NCI-H2081 (cell line): Measurements from ENCODE around the gene DPP6.

ENCODE experiments used
- DNase-seq, 2 experiments: peaks; one replicate each; lab custom pipeline; 2025; lab: John Stamatoyannopoulos, UW

DPP6 gene

DNA sequence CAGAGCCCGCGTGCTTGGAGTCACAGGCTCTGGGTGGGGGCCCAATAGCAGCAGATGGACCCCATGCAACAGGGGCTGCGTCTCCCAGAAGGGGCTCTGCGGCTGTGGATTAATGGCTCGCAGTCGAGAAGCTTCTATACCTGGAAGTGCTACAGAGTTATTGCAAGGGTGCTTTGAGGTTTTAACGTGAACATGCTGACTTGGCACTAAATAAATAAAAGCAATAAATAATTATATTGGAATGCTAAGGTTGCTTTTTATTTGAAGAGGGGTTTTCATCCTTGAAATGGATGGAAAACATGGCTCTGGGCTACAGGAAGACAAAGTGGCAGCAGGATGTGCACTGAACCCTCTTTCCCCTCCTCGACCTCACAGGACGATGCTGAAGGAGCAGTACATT is 828.3 kb downstream of the DPP6 start:
- DNase-seq, result no peak

DNA sequence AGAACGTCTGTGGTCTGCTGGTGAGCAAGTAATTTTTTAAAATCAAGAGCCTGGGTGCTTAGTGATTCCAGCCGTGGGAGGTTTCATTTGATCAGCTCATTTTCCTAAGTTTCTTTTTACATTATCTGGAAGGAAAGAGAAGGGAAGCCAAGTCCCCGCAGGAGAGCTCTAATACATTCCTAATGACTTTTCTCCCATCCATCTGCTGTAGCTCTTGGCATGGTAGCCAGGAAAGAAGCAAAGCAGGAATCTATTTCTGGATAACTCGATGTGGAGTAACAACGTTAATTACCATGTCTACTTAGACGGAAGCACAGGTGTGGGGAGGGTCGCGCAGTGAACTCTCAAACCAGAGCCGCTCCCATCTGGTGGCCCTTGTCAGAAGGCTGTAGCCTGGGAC is 828.8 kb downstream of the DPP6 start:
- DNase-seq, result no peak

DNA sequence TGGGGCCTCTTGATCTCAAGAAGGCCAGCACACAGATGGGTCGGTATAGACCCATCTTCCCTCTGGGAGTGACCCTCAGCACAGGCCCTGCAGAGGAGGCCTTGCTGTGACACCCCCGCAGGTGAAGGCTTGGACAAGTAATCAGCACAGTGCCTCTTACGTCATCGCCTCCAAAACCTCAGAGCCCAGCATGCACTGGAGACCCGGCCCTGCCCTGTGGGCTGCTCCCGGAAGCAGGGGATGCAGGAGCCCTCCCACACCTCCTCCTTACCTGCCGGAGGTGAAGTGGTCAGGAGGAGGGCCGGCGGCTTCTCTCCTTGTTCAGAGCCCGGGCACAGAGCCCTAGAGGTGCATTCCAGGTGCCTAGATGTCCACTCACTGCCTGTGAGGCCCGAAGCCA is 829.3 kb downstream of the DPP6 start:
- DNase-seq, result no peak

- DNase-seq, result no peak
Measured at GRCh38 chr7:154882931-154883474, 830.8 kb downstream of the DPP6 start.

DNA sequence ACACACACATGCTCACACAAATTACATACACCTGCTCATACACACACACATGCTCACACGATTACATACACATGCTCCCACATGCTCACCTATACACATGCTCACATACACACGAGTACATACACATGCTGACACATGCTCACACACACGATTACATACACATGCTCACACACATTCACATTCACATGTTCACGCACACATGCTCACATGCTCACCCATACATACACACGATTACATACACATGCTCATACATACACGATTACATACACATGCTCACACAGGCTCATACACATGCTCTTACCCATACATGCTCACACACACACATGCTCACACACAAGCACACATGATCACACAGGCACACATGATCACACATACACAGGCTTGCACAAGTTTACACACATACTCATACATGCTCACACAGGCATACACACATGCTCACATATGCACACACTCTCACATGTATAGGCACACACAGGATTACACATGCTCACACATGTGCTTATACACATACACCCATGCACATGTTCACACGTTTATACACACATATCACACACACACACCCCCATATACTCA is 832.2 kb downstream of the DPP6 start:
- no peak for DNase-seq

DNA sequence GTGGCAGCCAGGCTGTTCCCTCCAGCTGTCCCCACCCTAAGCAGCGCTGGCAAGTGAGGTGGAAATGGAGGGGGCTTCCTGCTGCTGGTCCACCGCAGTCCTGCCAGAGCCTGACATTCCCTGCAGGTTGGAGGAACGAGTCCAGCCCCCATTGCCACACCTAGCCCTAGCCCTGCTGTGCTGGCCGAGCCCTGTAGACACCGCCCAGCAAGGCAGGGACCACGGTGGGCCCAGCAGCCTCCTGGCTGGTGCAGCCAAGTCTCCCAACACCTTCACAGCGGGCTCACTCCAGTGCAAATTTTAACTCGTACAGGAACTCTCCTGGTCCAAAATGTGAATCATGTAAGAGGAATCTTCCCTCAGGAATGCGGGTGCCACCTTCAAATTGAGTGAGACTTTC is 834.4 kb downstream of the DPP6 start:
- no peak for DNase-seq

DNA sequence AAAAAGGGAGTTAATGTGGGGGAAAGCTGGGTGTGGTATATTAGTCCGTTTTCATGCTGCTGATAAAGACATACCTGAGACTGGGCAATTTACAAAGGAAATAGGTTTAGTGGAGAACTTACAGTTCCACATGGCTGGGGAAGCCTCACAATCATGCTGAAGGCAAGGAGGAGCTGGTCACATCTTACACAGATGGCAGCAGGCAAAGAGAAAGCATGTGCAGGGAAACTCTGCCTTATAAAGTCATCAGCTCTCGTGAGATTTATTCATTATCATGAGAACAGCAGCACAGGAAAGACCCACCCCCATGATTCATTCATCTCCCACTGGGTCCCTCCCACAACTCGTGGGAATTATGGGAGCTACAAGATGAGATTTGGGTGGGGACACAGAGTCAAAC is 836.5 kb downstream of the DPP6 start:
- DNase-seq, result no peak

DNA sequence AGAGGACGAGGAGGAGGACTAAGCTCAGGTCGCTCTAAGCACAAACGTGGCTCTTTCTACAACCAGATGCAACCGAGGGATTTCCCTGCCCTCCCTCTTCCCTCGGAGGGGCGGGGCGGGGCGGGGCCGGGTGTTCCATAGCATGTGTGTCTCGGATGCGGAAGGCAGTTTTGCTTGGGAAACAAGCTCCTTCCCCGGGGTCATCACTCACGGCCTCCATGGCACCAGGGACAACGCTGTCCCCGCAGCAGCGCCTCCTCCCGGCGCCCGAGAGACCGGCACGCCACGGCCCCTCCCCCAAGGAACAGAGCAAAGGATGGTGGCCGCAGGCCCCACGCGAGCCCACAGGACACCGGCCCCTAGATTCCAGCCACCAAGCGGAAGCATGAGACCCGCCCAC is 840.3 kb downstream of the DPP6 start:
- DNase-seq, result no peak

GRCh38 chr7:154896076-154896475 is 843.9 kb downstream of the DPP6 start:
- no peak for DNase-seq

- DNase-seq, result no peak
Measured at GRCh38 chr7:154898973-154899855, 847.0 kb downstream of the DPP6 start.

GRCh38 chr7:154899862-154900261 is 847.7 kb downstream of the DPP6 start:
- DNase-seq, result no peak

DNA sequence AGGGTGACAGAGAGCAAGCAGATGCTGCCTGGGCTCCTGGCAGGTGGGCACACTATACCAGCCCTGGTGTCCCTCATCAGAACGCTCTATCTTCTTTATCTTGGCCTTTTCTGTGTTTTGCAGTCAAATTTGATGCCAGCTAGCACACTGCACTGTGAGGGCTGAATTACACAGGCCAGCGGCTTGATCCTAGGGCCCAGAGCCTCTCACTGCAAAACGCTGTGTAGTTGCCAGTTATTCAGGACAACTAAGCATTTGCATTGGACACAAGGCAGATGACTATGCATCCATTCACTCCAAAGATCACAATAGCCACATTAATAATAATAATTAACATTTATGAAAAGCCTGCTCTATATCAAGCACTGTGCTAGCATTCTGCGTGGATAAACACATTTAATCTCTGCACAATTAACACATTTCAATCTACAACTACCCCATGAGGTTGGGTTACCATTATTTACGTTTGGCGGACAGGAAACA is 850.4 kb downstream of the DPP6 start:
- no peak for DNase-seq

DNA sequence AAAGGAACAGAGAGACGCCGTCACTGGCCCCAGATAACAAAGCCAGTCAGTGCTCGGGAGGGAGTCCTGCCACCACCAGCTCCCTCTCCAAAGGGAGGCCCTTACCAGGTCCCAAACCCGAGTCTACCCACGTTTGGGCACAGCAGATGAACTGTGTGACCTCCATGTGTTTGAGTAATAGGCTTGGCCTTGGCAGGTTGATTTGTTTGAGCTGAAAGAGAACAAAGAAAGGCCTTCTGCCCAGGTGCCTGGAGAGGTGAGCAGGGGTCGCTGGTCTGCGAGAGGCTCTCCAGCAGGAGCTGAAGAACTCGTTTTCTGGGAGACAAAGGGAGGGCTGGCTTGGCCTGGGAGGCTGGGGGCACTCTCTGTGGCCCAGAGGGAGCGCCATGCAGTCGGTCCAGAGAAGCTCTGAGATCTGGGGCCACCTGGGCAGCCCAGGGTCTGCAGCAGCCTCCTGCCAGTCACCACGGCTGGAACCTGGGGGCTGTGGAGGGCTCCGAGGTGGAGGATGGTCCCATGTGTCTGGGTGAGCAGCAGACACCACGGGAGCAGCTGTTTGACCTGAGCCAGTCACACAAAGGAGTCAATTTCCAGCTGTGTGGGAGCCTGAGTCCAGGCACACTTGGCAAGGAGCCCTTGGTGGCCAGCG is 851.0 kb downstream of the DPP6 start:
- DNase-seq, result no peak

DNA sequence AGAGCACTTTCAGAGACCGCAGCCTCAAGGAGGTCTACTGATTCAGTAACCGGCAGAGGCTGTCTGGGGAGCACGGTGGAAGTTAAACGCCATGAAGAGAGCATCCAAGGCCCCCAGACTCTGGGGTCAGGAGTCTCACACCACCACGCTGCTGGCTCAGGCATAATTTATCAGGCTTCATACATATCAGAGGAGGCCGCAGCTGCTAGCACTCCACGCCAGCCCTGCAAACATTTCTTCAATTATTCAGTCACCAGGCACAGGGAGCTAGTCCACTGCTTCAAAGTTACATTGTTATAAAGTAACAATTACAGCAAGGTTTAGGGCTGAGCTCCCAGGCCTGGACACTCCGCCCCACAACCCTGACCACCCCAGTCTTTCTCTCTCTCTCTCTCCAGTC is 852.9 kb downstream of the DPP6 start:
- DNase-seq, result no peak

DNA sequence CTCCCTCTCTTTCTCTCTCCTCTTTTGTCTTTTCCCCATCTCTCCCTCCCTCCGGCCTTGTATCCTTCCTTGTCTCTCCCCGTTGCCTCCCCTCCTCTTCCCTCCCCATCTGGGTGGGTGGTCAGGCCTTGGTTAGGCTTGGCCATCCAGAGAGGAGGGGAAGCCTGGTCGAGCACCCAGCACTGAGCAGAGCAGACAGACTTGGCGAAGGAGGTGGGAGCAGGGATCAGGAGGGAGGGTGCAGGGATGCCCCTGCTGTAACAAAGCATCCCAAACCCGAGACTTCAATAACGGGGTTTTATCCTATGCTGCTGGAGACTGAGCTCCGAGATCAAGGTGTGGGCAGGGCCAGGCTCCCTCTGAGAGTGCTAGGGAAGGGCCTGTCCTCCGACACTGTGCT is 853.4 kb downstream of the DPP6 start:
- no peak for DNase-seq

- DNase-seq, result no peak
Measured at GRCh38 chr7:154906201-154906600, 854.0 kb downstream of the DPP6 start.

- DNase-seq, result no peak
Measured at GRCh38 chr7:154906736-154907355, 854.6 kb downstream of the DPP6 start.

DNA sequence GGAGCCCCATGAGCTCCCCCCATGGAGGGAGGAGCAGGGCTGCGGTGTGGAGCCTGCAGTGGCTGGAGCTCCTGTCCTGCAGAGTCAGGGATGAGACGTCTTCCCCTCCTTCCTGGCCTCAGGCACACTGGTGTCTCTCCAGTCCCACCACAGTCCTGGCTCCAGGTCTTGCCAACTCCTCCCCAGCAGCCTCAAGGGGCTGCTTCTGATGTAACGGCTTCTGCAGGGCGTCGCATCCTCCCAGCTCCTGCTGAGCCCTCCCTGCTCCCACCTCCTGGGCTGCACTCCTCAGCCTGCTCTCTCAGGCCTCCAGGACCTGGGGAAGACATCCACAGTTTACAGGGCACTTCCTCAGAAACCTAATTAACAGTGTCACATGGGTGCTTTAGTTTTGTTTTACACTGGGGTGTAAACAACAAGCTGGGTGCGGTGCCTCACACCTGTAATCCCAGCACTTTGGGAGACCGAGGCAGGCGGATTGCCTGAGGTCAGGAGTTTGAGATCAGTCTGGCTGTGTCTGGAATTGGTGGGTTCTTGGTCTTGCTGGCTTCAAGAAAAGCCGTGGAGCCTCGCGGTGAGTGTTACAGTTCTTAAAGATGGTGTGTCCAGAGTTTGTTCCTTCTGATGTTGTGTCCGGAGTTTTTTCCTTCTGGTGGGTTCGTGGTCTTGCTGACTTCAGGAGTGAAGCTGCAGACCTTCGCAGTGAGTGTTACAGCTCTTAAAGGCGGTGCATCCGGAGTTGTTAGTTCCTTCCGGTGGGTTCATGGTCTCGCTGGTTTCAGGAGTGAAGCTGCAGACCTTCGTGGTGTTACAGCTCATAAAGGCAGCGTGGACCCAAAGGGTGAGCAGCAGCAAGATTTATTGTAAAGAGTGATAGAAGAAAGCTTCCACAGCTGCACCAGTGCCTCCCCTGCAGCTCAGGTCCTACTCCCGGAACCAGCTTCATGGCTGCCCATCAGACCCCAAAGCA is 855.7 kb downstream of the DPP6 start:
- no peak for DNase-seq

DNA sequence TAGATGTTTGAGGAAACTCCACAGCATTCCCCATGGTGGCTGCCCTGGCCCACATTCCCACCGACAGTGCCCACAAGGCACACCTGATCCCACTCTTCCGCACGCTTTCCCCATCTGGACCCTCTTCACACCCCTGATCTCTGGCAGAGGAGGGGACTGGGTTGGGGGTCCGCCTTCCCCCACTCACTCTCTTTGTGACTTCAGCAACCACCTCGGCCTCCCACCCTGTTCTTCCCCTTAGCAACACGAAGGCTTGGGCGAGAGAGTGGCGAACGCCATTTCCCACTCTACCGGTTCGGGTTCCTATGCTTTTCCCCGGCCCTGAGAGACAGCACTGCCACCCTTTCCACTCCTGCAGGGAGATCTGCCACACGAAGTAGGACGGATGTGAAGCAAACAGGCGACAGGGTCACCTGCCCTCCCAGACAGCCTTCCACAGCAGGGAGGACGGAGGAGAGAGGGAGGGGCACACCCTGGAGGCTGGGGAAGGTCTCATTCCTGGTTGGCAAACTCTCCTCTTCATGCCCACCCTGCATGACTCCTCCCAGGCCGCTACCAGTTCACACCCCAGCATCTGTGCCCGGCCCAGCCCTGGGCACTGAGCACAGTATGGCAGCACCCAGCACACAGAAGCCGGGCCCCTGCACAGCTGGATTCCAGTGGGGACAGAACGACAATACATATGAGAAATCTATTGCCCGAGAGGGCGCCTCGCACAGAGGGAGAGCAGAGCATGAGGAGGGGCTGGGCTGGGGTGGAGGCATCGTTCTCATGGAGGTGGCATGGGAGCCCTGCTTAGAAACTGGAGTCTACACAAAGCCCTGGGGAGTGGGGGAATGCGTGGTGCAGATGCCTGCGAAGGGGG is 857.3 kb downstream of the DPP6 start:
- DNase-seq, result no peak

GRCh38 chr7:154910125-154910524 is 857.9 kb downstream of the DPP6 start:
- no peak for DNase-seq
